Immature natural killer cell (primary cell): ENCODE measurements around the gene ATM. TPM values are rescaled to one million over a fixed set of nuclear protein-coding genes. Genes with fewer than 3 reads are reported as not detected.
A peak's percentile ranks its signal among the peaks of the same experiment; 100 is the strongest.

Experiments
- DNase-seq, 3 donors: peaks; one replicate each; pipeline ENCODE4 v3.0.0; 2022; ENCODE audit warnings: mixed read lengths in 1 of 3
- H3K27ac Mint-ChIP-seq, 6 donors: one replicate each; pipeline ENCODE4 v1.8.0; 2020; ENCODE audit warnings: mixed read lengths in 6 of 6, mild to moderate bottlenecking in 5 of 6, inconsistent platforms in 4 of 6, moderate library complexity in 3 of 6
- H3K27me3 Mint-ChIP-seq, 3 donors: one replicate each; pipeline ENCODE4 v1.8.0; 2020 to 2021; ENCODE audit warnings: low read depth in 3 of 3, mild to moderate bottlenecking in 3 of 3, mixed read lengths in 3 of 3, moderate library complexity in 3 of 3, inconsistent platforms in 1 of 3
- H3K36me3 Mint-ChIP-seq, 3 donors: one replicate each; pipeline ENCODE4 v1.8.0; 2020; ENCODE audit warnings: mixed read lengths in 3 of 3, inconsistent platforms in 2 of 3, mild to moderate bottlenecking in 2 of 3
- H3K4me1 Mint-ChIP-seq, 2 donors: one replicate each; pipeline ENCODE4 v1.8.0; 2020; ENCODE audit warnings: inconsistent platforms in 2 of 2, mild to moderate bottlenecking in 2 of 2, mixed read lengths in 2 of 2, moderate library complexity in 1 of 2
- H3K4me3 Mint-ChIP-seq, 5 donors: one replicate each; pipeline ENCODE4 v1.8.0; 2020; ENCODE audit warnings: mild to moderate bottlenecking in 5 of 5, mixed read lengths in 5 of 5, inconsistent platforms in 3 of 5, moderate library complexity in 3 of 5
- H3K9me3 Mint-ChIP-seq, 6 donors: one replicate each; pipeline ENCODE4 v1.8.0; 2020; ENCODE audit warnings: mild to moderate bottlenecking in 6 of 6, mixed read lengths in 6 of 6, inconsistent platforms in 4 of 6, moderate library complexity in 3 of 6
- polyA plus RNA-seq, 3 donors: library from polyadenylated mRNA; unstranded; fragments of 300-500 nt; fragmentation: Illumina TruSeq; gene quantifications; one replicate each; pipeline ENCODE4 v1.2.3, GENCODE V29; 2021

The ATM gene
- polyA plus RNA-seq, 3 donors from 2014 or later = 57.8 to 111 (median 64.5) TPM

DNA sequence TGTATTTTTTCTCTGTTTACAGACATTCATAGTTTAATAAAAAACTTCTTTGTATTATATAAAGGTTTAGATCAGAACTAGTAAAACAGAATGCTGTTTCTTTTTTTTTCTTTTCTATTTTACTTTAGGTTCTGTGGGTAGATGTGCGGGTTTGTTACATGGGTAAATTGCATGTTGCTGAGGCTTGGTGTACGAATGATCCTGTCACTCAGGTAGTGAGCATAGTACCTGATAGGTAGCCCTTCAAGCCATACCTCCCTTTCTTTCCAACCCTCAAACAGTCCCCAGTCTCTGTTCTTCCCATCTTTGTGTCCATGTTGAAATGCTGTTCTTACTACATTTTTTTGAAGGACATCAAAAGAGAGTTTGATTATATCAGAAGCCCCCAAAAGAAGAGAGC lies 3.2 kb downstream of the ATM start:
- Mint-ChIP-seq H3K9me3 (no peaks in the 10 kb centered on the region), H3K27ac (no peak overlapping the region), H3K4me1 (peaks cover 13 to 60% of the 10 kb centered on the region in 2 donors), H3K4me3 (no peak overlapping the region), H3K27me3 (peaks cover 2 to 10% (median 4%) of the 10 kb centered on the region in 3 donors), H3K36me3 (peaks cover 21 to 37% (median 24%) of the 10 kb centered on the region in 3 donors)
- no peak for DNase-seq

DNA sequence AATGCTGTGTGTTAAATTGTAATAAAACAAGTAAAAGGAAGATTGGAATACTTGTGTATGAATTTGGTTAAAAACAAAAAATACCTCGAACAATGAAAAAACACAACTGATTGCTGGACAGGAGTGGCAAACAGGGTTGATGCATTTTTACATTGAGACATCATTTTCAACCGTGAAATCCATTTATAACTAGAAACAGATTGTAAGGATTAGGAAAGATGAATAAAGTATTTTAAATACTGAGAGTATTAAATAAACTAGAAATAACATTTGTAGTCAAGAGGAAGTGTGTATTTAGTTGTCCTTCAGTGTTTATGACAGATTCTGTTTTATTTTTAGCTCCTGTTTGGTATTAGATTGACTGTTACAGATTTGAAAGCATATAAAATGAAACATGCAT lies 5.4 kb downstream of the ATM start:
- DNase-seq = no peak
- Mint-ChIP-seq H3K36me3 (peaks cover 34 to 53% (median 36%) of the 10 kb centered on the region in 3 donors), H3K9me3 (no peaks in the 10 kb centered on the region), H3K4me1 (peaks cover 6 to 67% of the 10 kb centered on the region in 2 donors), H3K27ac (peak overlapping the region in 5 of 6 donors; percentile 92 to 97 (median 95)), H3K27me3 (peaks cover 2 to 6% (median 2%) of the 10 kb centered on the region in 3 donors), H3K4me3 (peak overlapping the region in 4 of 5 donors; percentile 74 to 86 (median 80))

DNA sequence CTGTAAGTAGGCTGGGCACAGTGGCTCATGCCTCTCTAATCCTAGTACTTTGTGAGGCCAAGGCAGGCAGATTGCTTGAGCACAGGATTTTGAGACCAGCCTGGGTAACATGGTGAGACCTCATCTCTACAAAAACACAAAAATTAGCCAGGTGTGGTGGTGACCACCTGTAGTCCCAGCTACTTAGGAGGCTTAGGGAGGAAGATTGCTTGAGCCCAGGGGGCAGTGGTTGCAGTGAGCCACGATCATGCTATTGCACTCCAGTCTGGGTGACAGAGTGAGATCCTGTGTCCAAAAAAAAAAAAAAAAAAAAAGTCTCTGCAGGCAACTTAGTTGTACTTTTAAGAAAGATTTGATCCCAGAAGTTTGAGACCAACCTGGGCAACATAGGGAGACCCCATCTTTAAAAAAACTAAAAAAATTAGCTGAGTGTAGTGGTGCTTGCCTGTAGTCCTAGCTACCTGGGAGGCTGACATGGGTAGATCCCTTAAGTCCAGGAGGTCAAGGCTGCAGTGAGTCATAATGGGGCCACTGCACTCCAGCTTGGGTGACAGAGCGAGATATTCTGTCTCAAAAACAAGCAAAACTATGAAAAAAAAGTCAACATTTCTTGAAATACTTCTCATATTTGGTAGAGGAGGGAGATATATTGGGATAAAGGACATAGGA lies 10.5 kb downstream of the ATM start:
- peaks cover 57 to 89% of the 10 kb centered on the region in 2 donors for H3K4me1 Mint-ChIP-seq
- H3K27me3 Mint-ChIP-seq = peaks cover 12 to 17% (median 13%) of the 10 kb centered on the region in 3 donors
- no peak for DNase-seq
- peak overlapping the region; percentile 50 to 68 (median 58) for H3K4me3 Mint-ChIP-seq
- H3K36me3 Mint-ChIP-seq = peaks cover 48 to 58% (median 53%) of the 10 kb centered on the region in 3 donors
- peak overlapping the region; percentile 81 to 97 (median 91) for H3K27ac Mint-ChIP-seq
- H3K9me3 Mint-ChIP-seq = no peaks in the 10 kb centered on the region

DNA sequence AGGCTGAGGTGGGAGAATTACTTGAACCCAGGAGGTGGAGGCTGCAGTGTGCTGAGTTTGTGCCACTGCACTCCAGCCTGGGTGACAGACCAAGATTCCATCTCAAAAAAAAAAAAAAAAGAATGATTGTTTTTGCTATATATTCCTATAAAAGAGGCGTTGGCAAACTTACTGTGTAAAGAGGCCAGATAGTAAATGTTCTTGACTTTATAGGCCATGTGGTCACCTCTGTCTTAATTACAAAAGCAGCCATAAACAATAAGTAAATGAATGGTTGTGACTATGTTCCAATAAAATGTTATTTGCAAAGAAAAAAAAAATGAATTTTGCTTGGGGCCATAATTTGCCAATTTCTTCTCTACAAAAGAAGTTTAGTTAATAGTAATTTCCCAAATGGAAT lies 12.3 kb downstream of the ATM start:
- peak overlapping the region; percentile 68 to 89 (median 79) for H3K4me3 Mint-ChIP-seq
- DNase-seq = no peak
- H3K27me3 Mint-ChIP-seq = peaks cover 12 to 17% (median 15%) of the 10 kb centered on the region in 3 donors
- H3K36me3 Mint-ChIP-seq = peaks cover 41 to 52% (median 50%) of the 10 kb centered on the region in 3 donors
- peaks cover 74 to 86% of the 10 kb centered on the region in 2 donors for H3K4me1 Mint-ChIP-seq
- H3K27ac Mint-ChIP-seq = peak overlapping the region; percentile 93 to 99 (median 97)
- no peaks in the 10 kb centered on the region for H3K9me3 Mint-ChIP-seq

DNA sequence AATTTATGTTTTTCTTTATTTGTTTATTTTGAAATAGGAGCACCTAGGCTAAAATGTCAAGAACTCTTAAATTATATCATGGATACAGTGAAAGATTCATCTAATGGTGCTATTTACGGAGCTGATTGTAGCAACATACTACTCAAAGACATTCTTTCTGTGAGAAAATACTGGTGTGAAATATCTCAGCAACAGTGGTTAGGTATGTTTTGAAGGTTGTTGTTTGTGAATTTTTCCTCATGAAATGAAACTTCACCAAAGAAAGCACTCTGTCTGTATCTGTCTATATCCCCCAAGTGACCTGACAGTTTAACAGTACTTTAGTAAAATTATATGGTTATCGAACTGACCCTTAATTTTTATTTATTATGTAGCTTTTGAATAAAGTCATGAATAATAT lies 12.8 kb downstream of the ATM start:
- peaks cover 42 to 51% (median 48%) of the 10 kb centered on the region in 3 donors for H3K36me3 Mint-ChIP-seq
- peak overlapping the region; percentile 68 to 89 (median 79) for H3K4me3 Mint-ChIP-seq
- no peaks in the 10 kb centered on the region for H3K9me3 Mint-ChIP-seq
- H3K4me1 Mint-ChIP-seq = peaks cover 79 to 86% of the 10 kb centered on the region in 2 donors
- H3K27ac Mint-ChIP-seq = peak overlapping the region; percentile 93 to 99 (median 97)
- DNase-seq = peak; percentile 49 to 59 (median 57)
- H3K27me3 Mint-ChIP-seq = peaks cover 12 to 17% (median 15%) of the 10 kb centered on the region in 3 donors

DNA sequence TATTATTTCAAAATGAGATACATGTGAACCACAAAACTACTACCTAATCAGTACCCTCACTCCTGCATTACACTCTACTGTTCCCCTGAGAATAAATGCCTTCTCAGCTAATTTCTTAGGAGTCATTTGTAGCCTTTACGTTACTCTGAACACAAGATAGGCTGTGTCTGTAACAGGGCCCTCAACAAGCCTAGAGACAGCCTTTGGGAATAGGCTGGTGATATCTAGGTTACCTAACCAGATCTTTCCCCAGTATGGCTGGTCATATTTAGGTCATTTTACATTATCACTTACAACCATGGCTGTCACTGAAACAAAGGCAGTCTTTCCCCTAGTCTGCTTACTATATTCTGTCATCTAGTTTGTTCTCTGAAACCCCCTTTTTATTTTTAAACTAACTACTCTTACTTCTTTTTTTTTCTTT lies 14.2 kb downstream of the ATM start:
- peak in 2 of 3 donors; percentile 47 to 55 for DNase-seq
- H3K36me3 Mint-ChIP-seq = peaks cover 32 to 42% (median 38%) of the 10 kb centered on the region in 3 donors

DNA sequence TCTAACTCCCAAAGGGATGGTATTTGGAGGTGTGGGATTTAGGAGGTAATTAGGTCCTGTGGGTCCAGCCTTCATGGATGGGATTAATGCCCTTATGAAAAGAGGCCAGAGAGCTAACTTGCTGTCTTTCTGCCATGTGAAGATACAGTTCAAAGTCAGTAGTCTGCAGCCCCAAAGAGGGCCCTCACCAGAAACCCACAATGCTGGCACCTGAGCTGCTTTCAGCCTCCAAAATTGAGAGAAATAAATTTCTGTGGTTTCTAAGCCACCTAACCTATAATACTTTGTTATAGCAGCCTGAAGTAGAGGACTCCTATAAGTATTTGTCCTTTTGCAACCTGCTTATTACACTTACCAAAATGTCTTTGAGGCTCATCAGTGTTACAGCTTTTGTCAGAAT lies 16.2 kb downstream of the ATM start:
- Mint-ChIP-seq H3K4me3 (peak overlapping the region; percentile 41 to 78 (median 74)), H3K36me3 (peaks cover 18 to 40% (median 35%) of the 10 kb centered on the region in 3 donors), H3K9me3 (no peaks in the 10 kb centered on the region), H3K4me1 (peaks cover 83 to 96% of the 10 kb centered on the region in 2 donors), H3K27me3 (peaks cover 12 to 22% (median 19%) of the 10 kb centered on the region in 3 donors), H3K27ac (peak overlapping the region; percentile 87 to 97 (median 93))
- peak; percentile 25 to 47 (median 37) for DNase-seq

More for the DNA sequence above, 14.2 kb downstream of the ATM start:
- Mint-ChIP-seq H3K4me1 (peaks cover 86 to 93% of the 10 kb centered on the region in 2 donors), H3K9me3 (no peaks in the 10 kb centered on the region), H3K27ac (peak overlapping the region; percentile 93 to 99 (median 97)), H3K4me3 (peak overlapping the region; percentile 68 to 89 (median 79)), H3K27me3 (peaks cover 12 to 22% (median 19%) of the 10 kb centered on the region in 3 donors)

DNA sequence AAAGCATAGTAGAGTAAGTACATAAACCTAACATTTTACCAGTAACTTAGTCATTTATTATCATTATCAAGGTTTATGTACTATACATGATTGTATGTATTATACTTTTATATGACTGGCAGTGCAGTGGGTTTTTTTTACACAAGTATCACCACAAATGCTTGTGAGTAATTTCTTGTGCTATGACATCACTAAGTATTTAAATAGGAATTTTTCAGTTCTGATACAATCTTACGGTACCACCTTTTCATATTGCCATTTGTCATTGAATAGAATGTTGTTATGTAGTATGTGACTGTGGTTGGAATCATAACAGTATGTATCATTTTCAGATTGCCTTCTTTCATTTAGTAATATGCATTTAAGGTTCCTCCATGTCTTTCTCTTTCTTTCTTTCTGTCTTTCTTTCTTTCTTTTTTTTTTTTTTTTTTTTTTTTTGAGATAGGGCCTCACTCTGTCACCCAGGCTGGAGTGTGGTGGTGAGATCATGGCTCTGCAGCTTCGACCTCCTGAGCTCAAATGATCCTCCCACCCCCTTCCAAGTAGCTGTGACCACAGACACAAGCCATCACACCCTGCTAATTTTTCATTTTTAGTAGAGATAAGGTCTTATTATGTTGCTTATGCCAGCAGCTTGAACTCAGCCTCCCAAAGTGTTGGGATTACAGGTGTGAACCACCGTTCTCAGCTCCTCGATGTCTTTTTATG lies 18.6 kb downstream of the ATM start:
- peaks cover 74 to 94% of the 10 kb centered on the region in 2 donors for H3K4me1 Mint-ChIP-seq

DNA sequence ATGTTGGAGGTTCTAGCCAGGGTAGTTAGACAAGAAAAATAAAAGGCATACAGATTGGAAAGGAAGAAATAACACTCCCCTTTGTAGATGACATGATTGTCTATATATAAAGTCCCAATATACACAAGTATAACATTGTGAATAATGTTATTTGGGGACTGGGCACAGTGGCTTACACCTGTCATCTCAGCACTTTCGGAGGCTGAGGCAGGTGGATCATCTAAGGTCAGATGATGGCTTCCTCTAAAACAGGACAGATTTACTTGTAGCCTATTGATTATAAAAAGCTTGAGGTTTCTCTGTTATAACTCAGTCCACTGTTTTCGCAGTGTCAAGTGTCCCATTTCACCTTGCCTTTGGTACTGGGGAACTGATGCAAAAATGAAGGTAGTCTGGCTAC lies 19.6 kb downstream of the ATM start:
- peak overlapping the region; percentile 34 to 77 (median 55) for H3K4me3 Mint-ChIP-seq
- H3K9me3 Mint-ChIP-seq = no peaks in the 10 kb centered on the region
- peaks cover 19 to 47% (median 40%) of the 10 kb centered on the region in 3 donors for H3K36me3 Mint-ChIP-seq
- H3K27me3 Mint-ChIP-seq = peaks cover under 1 to 6% (median 6%) of the 10 kb centered on the region in 3 donors
- peaks cover 68 to 92% of the 10 kb centered on the region in 2 donors for H3K4me1 Mint-ChIP-seq
- peak overlapping the region; percentile 82 to 95 (median 90) for H3K27ac Mint-ChIP-seq
- no peak for DNase-seq

More for the DNA sequence above, 18.6 kb downstream of the ATM start:
- Mint-ChIP-seq H3K9me3 (no peaks in the 10 kb centered on the region), H3K27ac (peak overlapping the region; percentile 82 to 95 (median 90)), H3K36me3 (peaks cover 15 to 43% (median 35%) of the 10 kb centered on the region in 3 donors), H3K4me3 (peak overlapping the region; percentile 34 to 77 (median 55)), H3K27me3 (peaks cover 8 to 14% (median 8%) of the 10 kb centered on the region in 3 donors)
- DNase-seq = peak; percentile 38 to 53 (median 49)

DNA sequence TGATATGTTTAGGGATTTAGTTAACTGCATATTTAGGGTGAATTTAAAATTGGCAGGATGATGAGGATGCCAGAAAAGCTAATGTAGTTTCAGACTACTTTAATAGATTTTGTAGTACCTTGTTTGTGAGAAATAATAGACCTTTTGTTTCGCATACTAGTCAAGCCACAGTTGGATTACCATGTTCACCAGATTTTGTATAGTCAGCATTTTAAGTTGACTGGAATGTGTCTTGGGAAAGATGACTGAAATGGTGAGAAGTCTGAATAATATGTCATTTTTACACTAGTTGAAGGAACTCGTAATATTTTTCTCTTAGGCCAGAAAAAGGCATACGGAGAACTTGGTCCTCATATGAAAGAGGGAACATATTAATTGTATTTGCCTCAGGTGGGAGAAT lies 23.4 kb downstream of the ATM start:
- Mint-ChIP-seq H3K27ac (peak overlapping the region; percentile 12 to 88 (median 64)), H3K4me1 (peaks cover 51 to 83% of the 10 kb centered on the region in 2 donors), H3K27me3 (peaks cover 0 to 5% (median 4%) of the 10 kb centered on the region in 3 donors), H3K9me3 (no peaks in the 10 kb centered on the region), H3K4me3 (peak overlapping the region in 1 of 5 donors; percentile 1), H3K36me3 (peaks cover 28 to 61% (median 33%) of the 10 kb centered on the region in 3 donors)
- no peak for DNase-seq

DNA sequence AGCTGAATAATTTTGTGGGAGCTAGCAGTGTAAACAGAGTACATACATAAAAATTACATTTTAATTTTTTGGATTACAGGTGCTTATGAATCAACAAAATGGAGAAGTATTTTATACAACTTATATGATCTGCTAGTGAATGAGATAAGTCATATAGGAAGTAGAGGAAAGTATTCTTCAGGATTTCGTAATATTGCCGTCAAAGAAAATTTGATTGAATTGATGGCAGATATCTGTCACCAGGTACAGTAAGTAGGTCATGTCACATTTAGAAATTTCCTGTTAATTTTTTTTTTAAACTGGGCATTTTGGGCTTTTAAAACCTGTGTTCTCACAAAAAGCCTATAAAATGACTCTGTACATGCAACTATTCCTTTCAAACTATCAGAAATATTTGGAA lies 24.0 kb downstream of the ATM start:
- H3K27ac Mint-ChIP-seq = peak overlapping the region in 5 of 6 donors; percentile 35 to 88 (median 71)

DNA sequence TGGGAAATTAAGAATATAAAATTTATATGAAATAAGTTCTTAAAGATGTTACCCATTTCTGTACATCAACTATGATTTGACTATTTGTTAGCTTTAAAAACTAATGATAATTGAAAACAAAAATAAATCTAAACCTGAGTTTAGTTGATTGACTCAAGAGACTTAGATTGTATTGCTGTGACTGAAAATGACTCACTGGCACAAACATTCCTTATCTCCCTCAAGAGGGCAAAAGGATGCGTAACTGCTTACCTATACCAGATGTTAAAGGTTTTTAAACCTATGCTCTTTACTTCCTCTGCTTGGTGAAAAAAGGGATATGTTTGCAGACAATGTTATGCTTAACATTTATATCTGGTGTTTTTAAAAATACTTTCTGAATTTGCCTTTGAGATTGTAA lies 30.3 kb downstream of the ATM start:
- no peak for DNase-seq
- H3K27me3 Mint-ChIP-seq = no peaks in the 10 kb centered on the region
- H3K4me1 Mint-ChIP-seq = peaks cover 7 to 63% of the 10 kb centered on the region in 2 donors
- H3K9me3 Mint-ChIP-seq = no peaks in the 10 kb centered on the region
- H3K36me3 Mint-ChIP-seq = peaks cover 23 to 74% (median 42%) of the 10 kb centered on the region in 3 donors
- peak overlapping the region in 5 of 6 donors; percentile 11 to 86 (median 64) for H3K27ac Mint-ChIP-seq
- no peak overlapping the region for H3K4me3 Mint-ChIP-seq

More for the DNA sequence above, 24.0 kb downstream of the ATM start:
- DNase-seq = no peak
- Mint-ChIP-seq H3K36me3 (peaks cover 34 to 66% (median 38%) of the 10 kb centered on the region in 3 donors), H3K9me3 (no peaks in the 10 kb centered on the region), H3K4me1 (peaks cover 45 to 78% of the 10 kb centered on the region in 2 donors), H3K27me3 (peaks cover 0 to 1% (median 0%) of the 10 kb centered on the region in 3 donors), H3K4me3 (peak overlapping the region in 1 of 5 donors; percentile 1)

DNA sequence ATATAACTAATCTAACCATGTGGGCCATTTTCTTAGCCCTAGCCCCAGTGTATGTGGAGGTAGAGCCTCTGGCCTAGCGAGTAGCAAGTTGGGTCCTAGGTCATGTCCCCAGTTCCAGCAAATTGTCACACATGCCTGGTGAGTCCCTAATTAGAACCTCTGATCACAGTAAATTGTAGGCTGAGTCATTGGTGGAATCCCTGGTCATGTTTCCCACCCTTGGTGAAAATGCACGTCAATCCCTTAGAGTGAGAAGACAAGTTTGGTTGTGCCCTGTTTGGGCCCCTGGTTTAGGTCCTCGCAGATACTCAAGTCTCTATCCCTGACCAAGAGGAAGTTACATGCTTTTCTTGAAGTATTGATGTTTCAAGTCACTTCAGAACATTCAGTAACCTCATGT lies 46.7 kb downstream of the ATM start:
- no peak for DNase-seq
- no peak overlapping the region for H3K4me3 Mint-ChIP-seq
- H3K27ac Mint-ChIP-seq = peak overlapping the region; percentile 56 to 83 (median 62)
- peaks cover 0 to 2% (median 0%) of the 10 kb centered on the region in 6 donors for H3K9me3 Mint-ChIP-seq
- peaks cover 9 to 20% of the 10 kb centered on the region in 2 donors for H3K4me1 Mint-ChIP-seq
- H3K27me3 Mint-ChIP-seq = peaks cover 0 to 3% (median 0%) of the 10 kb centered on the region in 3 donors
- peaks cover 23 to 49% (median 34%) of the 10 kb centered on the region in 3 donors for H3K36me3 Mint-ChIP-seq
